AG09319 (cell line): ENCODE results near the gene GREB1L.

ENCODE experiments used
- DNase-seq: peaks from one replicate; pipeline ENCODE4 v3.0.0-alpha.2; 2010; ENCODE audit warnings: low read depth; ENCODE audit errors: extremely low read depth
- CTCF ChIP-seq: IDR thresholded peaks from 2 replicates; pipeline ENCODE4 v1.5.1; 2011; ENCODE audit warnings: low read depth, mild to moderate bottlenecking, inconsistent platforms, low read length, moderate library complexity

GREB1L gene

GRCh38 chr18:21444465-21445212, 202.6 kb downstream of the GREB1L start:
- peak; percentile 84 for TF ChIP-seq CTCF
- DNase-seq = peak; percentile 29

- TF ChIP-seq CTCF = no peak
- DNase-seq = no peak
These were observed 206.3 kb downstream of the GREB1L start for GRCh38 chr18:21448299-21448698.

- no peak for TF ChIP-seq CTCF
- DNase-seq = no peak
These were observed 207.6 kb downstream of the GREB1L start for GRCh38 chr18:21449367-21450290.

- no peak for TF ChIP-seq CTCF
- no peak for DNase-seq
These were observed 208.5 kb downstream of the GREB1L start for GRCh38 chr18:21450503-21450902.

- TF ChIP-seq CTCF = no peak
- no peak for DNase-seq
These were observed 208.9 kb downstream of the GREB1L start for GRCh38 chr18:21450913-21451312.

- no peak for TF ChIP-seq CTCF
- no peak for DNase-seq
These were observed 209.8 kb downstream of the GREB1L start for GRCh38 chr18:21451851-21452250.

- no peak for DNase-seq
- TF ChIP-seq CTCF = no peak
These were observed 210.3 kb downstream of the GREB1L start for GRCh38 chr18:21452276-21452780.
